WTC11 (cell line): ENCODE data around the gene MRPL22. TPM values are rescaled to one million over a fixed set of nuclear protein-coding genes. Genes with fewer than 3 reads are reported as not detected.

Experiments used
- ATAC-seq: fragments of 200-7000 bp; cut with Tn5 transposase; 2 replicates; pipeline ENCODE4 v1.10.0; 2021; ENCODE audit warnings: mild to moderate bottlenecking, moderate library complexity
- CTCF ChIA-PET: fragments of 300-600 bp; sonication (Branson Sonifier 250); formaldehyde crosslinking; loops from one replicate; lab custom pipeline; 2021; ENCODE audit warnings: antibody characterized with exemption; lab: Charles Lee
- POLR2A ChIA-PET: fragments of 350-600 bp; sonication (Branson Sonifier 250); formaldehyde crosslinking; loops from one replicate; lab custom pipeline; 2021; ENCODE audit warnings: antibody characterized with exemption; lab: Charles Lee
- DNase-seq: peaks from one replicate; pipeline ENCODE4 v3.0.0; 2021; ENCODE audit warnings: low spot score
- H3K27ac Mint-ChIP-seq: 2 replicates; pipeline ENCODE4 v1.8.0; 2021; ENCODE audit warnings: mixed read lengths
- H3K27me3 Mint-ChIP-seq: 2 replicates; pipeline ENCODE4 v1.8.0; 2021; ENCODE audit warnings: low read depth, mild to moderate bottlenecking, moderate library complexity, mixed read lengths
- H3K36me3 Mint-ChIP-seq: 2 replicates; pipeline ENCODE4 v1.8.0; 2021; ENCODE audit warnings: mixed read lengths
- H3K4me1 Mint-ChIP-seq: 2 replicates; pipeline ENCODE4 v1.8.0; 2022; ENCODE audit warnings: mixed read lengths
- H3K4me3 Mint-ChIP-seq: 2 replicates; pipeline ENCODE4 v1.8.0; 2021; ENCODE audit warnings: mild to moderate bottlenecking, moderate library complexity, mixed read lengths
- H3K9me3 Mint-ChIP-seq: 2 replicates; pipeline ENCODE4 v1.8.0; 2021; ENCODE audit warnings: mixed read lengths
- CTCF ChIP-seq: fragments of 200-600 bp; IDR thresholded peaks from 2 replicates; pipeline ENCODE4 v1.8.0; 2022; ENCODE audit warnings: antibody characterized with exemption
- E2F5 ChIP-seq: sonication (generic); formaldehyde crosslinking; IDR thresholded peaks from 2 replicates; pipeline ENCODE4 v1.8.1; 2022; ENCODE audit warnings: mild to moderate bottlenecking, moderate library complexity, missing genetic modification reagents
- ETV6 ChIP-seq: sonication (generic); formaldehyde crosslinking; IDR thresholded peaks from 2 replicates; pipeline ENCODE4 v1.8.1; 2022; ENCODE audit warnings: mild to moderate bottlenecking, missing genetic modification reagents
- FOXK1 ChIP-seq: sonication (generic); formaldehyde crosslinking; IDR thresholded peaks from 2 replicates; pipeline ENCODE4 v1.8.0; 2022; ENCODE audit warnings: mild to moderate bottlenecking, moderate library complexity, missing genetic modification reagents
- FOXP1 ChIP-seq: sonication (generic); formaldehyde crosslinking; IDR thresholded peaks from 2 replicates; pipeline ENCODE4 v1.8.0; 2022; ENCODE audit warnings: missing genetic modification reagents, mild to moderate bottlenecking, moderate library complexity, borderline replicate concordance
- FOXP4 ChIP-seq: sonication (generic); formaldehyde crosslinking; IDR thresholded peaks from 2 replicates; pipeline ENCODE4 v1.8.0; 2022; ENCODE audit warnings: mild to moderate bottlenecking, missing genetic modification reagents
- GABPB1 ChIP-seq: sonication (generic); formaldehyde crosslinking; IDR thresholded peaks from 2 replicates; pipeline ENCODE4 v1.8.1; 2023; ENCODE audit warnings: mild to moderate bottlenecking, missing genetic modification reagents
- JAZF1 ChIP-seq: fragments of 250-450 bp; sonication (Bioruptor Pico); IDR thresholded peaks from 2 replicates; pipeline ENCODE4 v1.9.0; 2021; ENCODE audit warnings: moderate library complexity, mild to moderate bottlenecking, inconsistent platforms
- NFATC4 ChIP-seq: fragments of 250-450 bp; sonication (Bioruptor Pico); IDR thresholded peaks from 2 replicates; pipeline ENCODE4 v1.9.0; 2021; ENCODE audit warnings: mild to moderate bottlenecking
- PRDM15 ChIP-seq: sonication (generic); formaldehyde crosslinking; IDR thresholded peaks from 2 replicates; pipeline ENCODE4 v1.8.0; 2022; ENCODE audit warnings: missing genetic modification reagents
- TCF7 ChIP-seq: sonication (generic); formaldehyde crosslinking; IDR thresholded peaks from 2 replicates; pipeline ENCODE4 v1.8.0; 2022; ENCODE audit warnings: mild to moderate bottlenecking, low read depth, missing genetic modification reagents, moderate library complexity
- USF1 ChIP-seq: sonication (generic); formaldehyde crosslinking; IDR thresholded peaks from 2 replicates; pipeline ENCODE4 v1.8.0; 2022; ENCODE audit warnings: mild to moderate bottlenecking, missing genetic modification reagents
- ZBTB43 ChIP-seq: sonication (generic); formaldehyde crosslinking; IDR thresholded peaks from 2 replicates; pipeline ENCODE4 v1.8.1; 2023; ENCODE audit warnings: mild to moderate bottlenecking, missing genetic modification reagents
- ZNF121 ChIP-seq: sonication (generic); formaldehyde crosslinking; IDR thresholded peaks from 2 replicates; pipeline ENCODE4 v1.8.0; 2023; ENCODE audit warnings: missing genetic modification reagents
- ZNF671 ChIP-seq: fragments of 250-450 bp; sonication (Bioruptor Pico); IDR thresholded peaks from 2 replicates; pipeline ENCODE4 v1.8.0; 2021; ENCODE audit warnings: mild to moderate bottlenecking
- total RNA-seq: library from RNA; stranded (reverse); gene quantifications from 3 replicates; pipeline ENCODE4 v1.2.3, GENCODE V29; 2021

Gene MRPL22
- total RNA-seq, 1 experiment from 2014 or later: 52.0 TPM

GRCh38 chr5:154993461-154993860 lies 52.6 kb downstream of the MRPL22 start:
- no peak for ATAC-seq

GRCh38 chr5:154995679-154996078 lies 54.8 kb downstream of the MRPL22 start:
- POLR2A ChIA-PET: interaction anchor here (0.9 kb wide), 1 partner anchor 9 kb away, joined by 4 read pairs; no protein-coding TSS in a partner anchor
- ATAC-seq: peak; percentile 100
- TF ChIP-seq ZNF121 (CRISPR knock-in tag) (no peak), CTCF (no peak), ZBTB43 (no peak), E2F5 (no peak), TCF7 (no peak), ETV6 (CRISPR knock-in tag) (no peak), NFATC4 (CRISPR knock-in tag) (no peak), ZNF671 (CRISPR knock-in tag) (no peak)

More at GRCh38 chr5:154993461-154993860, 52.6 kb downstream of the MRPL22 start:
- ChIA-PET POLR2A (no interaction called here), CTCF (interaction anchor here (0.6 to 5.8 kb wide), 3 partner anchors 8 to 11 kb away, joined by 3 to 26 read pairs (median 3); no protein-coding TSS in a partner anchor)
- no peak overlapping the region for H3K4me3 Mint-ChIP-seq
- no peaks in the 10 kb centered on the region for H3K4me1 Mint-ChIP-seq
- no peaks in the 10 kb centered on the region for H3K9me3 Mint-ChIP-seq
- H3K27ac Mint-ChIP-seq: no peak overlapping the region
- H3K27me3 Mint-ChIP-seq: no peaks in the 10 kb centered on the region
- no peak for DNase-seq
- TF ChIP-seq GABPB1 (CRISPR knock-in tag) (no peak), NFATC4 (CRISPR knock-in tag) (no peak), FOXK1 (CRISPR knock-in tag) (no peak), PRDM15 (CRISPR knock-in tag) (no peak), ZBTB43 (no peak), FOXP4 (CRISPR knock-in tag) (no peak), JAZF1 (no peak), FOXP1 (no peak), USF1 (CRISPR knock-in tag) (no peak)
- H3K36me3 Mint-ChIP-seq: no peaks in the 10 kb centered on the region

More at GRCh38 chr5:154995679-154996078, 54.8 kb downstream of the MRPL22 start:
- no peaks in the 10 kb centered on the region for H3K36me3 Mint-ChIP-seq
- no peaks in the 10 kb centered on the region for H3K27me3 Mint-ChIP-seq
- CTCF ChIA-PET: interaction anchor here (0.6 to 3.0 kb wide), 13 partner anchors 9 to 827 kb away, joined by 3 to 38 read pairs (median 7); no protein-coding TSS in a partner anchor
- H3K9me3 Mint-ChIP-seq: no peaks in the 10 kb centered on the region
- no peak overlapping the region for H3K27ac Mint-ChIP-seq
- no peak overlapping the region for H3K4me3 Mint-ChIP-seq
- peak; percentile 46 for DNase-seq
- no peaks in the 10 kb centered on the region for H3K4me1 Mint-ChIP-seq
